ENCODE measurements around the gene NUAK2. TPM values are rescaled to one million over a fixed set of nuclear protein-coding genes. Genes with fewer than 3 reads are reported as not detected.

Gene NUAK2
- total RNA-seq, 6 experiments from 2014 or later, result 0.88 to 5.1 (median 2.1) TPM

DNA sequence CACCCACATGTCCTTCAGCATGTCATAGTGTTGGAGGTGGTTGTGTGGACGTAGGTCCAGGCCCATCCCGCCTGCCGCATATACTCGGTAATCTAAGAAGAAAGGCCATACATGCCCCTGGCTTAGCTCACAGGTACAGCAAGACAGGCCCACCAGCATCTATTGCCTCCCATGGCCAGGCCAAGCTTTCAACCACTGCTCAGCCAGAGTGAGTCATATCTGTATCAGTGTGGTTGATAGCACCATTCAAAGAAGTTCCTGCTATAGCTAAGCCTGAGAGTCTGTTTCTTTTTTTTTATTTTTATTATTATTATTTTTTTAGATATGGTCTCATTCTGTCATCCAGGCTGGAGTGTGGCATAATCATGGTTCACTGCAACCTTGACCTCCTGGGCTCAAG, 18.2 kb upstream of the NUAK2 start:
- DNase-seq, result no peak
- intact Hi-C loops (cut with DNase I), result loop anchor here (10.0 kb wide), 2 partner anchors 145 to 185 kb away; no protein-coding TSS in a partner anchor

DNA sequence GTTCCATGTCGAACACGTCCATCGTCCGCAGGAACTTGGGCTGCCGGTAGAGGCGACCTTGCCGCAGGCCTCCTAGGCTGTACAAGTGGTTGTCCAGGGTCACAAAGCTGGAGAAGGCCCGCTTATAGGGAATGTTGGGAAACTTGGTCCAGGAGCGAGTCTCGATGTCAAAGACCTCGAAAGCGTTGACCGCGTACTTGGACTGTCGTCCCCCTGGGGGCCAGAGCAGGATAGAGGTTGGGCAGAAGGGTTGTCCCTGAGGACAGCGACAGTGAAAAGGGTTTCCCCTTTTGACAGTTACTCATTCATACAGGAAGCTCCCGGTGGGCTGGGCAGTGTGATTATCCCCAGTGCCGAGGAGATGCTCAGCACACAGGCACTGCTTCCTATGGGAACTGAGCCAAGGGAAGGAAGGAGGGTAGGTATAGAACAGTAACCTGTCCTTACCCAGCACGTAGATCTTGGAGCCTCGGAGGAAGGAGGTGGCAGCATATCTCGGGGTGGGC, 17.7 kb upstream of the NUAK2 start:
- 66% methylated on average over 12 of the region's 21 CpGs for WGBS (ENCODE audit: insufficient coverage, low coverage, low lambda C conversion rate, missing lambda C conversion rate)
- peaks cover 0 to 16% of the 10 kb centered on the region in 2 donors for H3K27me3 ChIP-seq
- no peak for TF ChIP-seq POLR2A (IDR thresholded peaks at IDR 0.05)
- TF ChIP-seq, protein P1, sequence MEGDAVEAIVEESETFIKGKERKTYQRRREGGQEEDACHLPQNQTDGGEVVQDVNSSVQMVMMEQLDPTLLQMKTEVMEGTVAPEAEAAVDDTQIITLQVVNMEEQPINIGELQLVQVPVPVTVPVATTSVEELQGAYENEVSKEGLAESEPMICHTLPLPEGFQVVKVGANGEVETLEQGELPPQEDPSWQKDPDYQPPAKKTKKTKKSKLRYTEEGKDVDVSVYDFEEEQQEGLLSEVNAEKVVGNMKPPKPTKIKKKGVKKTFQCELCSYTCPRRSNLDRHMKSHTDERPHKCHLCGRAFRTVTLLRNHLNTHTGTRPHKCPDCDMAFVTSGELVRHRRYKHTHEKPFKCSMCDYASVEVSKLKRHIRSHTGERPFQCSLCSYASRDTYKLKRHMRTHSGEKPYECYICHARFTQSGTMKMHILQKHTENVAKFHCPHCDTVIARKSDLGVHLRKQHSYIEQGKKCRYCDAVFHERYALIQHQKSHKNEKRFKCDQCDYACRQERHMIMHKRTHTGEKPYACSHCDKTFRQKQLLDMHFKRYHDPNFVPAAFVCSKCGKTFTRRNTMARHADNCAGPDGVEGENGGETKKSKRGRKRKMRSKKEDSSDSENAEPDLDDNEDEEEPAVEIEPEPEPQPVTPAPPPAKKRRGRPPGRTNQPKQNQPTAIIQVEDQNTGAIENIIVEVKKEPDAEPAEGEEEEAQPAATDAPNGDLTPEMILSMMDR (IDR thresholded peaks at IDR 0.05), result no peak
- H3K9me3 ChIP-seq, result no peaks in the 10 kb centered on the region
- ATAC-seq, result no peak
- peaks cover 0 to 9% (median 3%) of the 10 kb centered on the region in 4 donors for H3K4me1 ChIP-seq
- no peak for DNase-seq
- no peak overlapping the region for H3K27ac ChIP-seq
- H3K36me3 ChIP-seq, result no peaks in the 10 kb centered on the region
- H3K4me3 ChIP-seq, result no peak overlapping the region
- intact Hi-C loops (cut with DNase I), result loop anchor here in 1 of 2 donors (10.0 kb wide), 1 partner anchor 186 kb away; no protein-coding TSS in a partner anchor

More for the DNA sequence above, 18.2 kb upstream of the NUAK2 start:
- H3K4me3 ChIP-seq, result no peak overlapping the region
- peaks cover 0 to under 1% (median 0%) of the 10 kb centered on the region in 4 donors for H3K9me3 ChIP-seq
- ATAC-seq, result no peak
- no CpG with 5 or more reads among the region's 4 CpGs for WGBS (ENCODE audit: insufficient coverage, low coverage, low lambda C conversion rate, missing lambda C conversion rate)
- H3K27ac ChIP-seq, result no peak overlapping the region
- peaks cover 0 to 16% of the 10 kb centered on the region in 2 donors for H3K27me3 ChIP-seq
- TF ChIP-seq POLR2A (IDR thresholded peaks at IDR 0.05), result no peak
- TF ChIP-seq, protein P1 (IDR thresholded peaks at IDR 0.05), result no peak
- no peaks in the 10 kb centered on the region for H3K36me3 ChIP-seq
- peaks cover 0 to 12% (median 4%) of the 10 kb centered on the region in 4 donors for H3K4me1 ChIP-seq

DNA sequence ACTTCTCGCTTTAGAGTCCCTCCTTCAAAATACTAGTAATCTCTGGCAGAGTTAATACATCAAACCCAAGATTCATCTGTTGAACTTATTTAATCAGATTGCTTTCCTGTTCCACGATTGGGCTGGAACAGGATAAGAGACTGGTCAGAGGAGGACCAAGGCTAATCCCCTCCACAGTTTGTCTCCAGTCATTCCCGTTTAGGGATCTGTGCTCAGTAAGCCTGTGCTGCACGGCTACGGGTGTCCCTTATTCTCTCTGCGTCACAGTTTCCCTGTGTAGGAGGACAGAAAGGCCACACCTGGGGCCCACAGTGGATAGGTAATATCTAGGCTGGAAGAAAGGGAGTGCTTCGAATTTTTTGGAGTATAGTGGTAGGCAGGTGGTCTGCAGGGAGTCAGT, 16.5 kb upstream of the NUAK2 start:
- peaks cover 0 to 4% of the 10 kb centered on the region in 2 donors for H3K27me3 ChIP-seq
- DNase-seq (no peak), ATAC-seq (no peak)
- no peak overlapping the region for H3K4me3 ChIP-seq
- WGBS (ENCODE audit: insufficient coverage, low coverage, low lambda C conversion rate, missing lambda C conversion rate), result 70% methylated on average over 7 of the region's 7 CpGs
- H3K36me3 ChIP-seq, result no peaks in the 10 kb centered on the region
- H3K27ac ChIP-seq, result no peak overlapping the region
- intact Hi-C loops (cut with DNase I), result loop anchor here in 1 of 2 donors (10.0 kb wide), 1 partner anchor 187 kb away; no protein-coding TSS in a partner anchor
- no peaks in the 10 kb centered on the region for H3K4me1 ChIP-seq
- H3K9me3 ChIP-seq, result no peaks in the 10 kb centered on the region
- TF ChIP-seq, protein P1 (IDR thresholded peaks at IDR 0.05), result no peak
- no peak for TF ChIP-seq POLR2A (IDR thresholded peaks at IDR 0.05)

DNA sequence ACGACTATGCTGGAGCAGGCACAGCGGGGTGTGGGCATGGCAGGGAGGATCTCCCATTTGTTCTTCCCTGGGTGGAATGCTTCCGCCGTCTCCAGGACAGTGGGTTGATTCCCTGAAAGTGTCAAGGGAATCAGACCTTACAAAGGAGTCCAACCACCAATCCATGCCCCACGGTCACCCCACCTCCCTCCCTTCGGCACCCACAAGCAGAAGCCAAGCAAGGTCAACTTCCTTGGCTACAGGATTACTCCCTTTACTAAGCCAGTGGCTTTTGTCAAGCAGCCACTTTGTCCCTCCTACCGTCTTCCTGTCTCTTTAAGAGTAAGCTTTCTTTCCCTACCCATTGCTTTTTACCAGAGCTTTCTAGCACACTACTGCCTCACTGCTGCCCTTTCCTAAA, 15.9 kb upstream of the NUAK2 start:
- ATAC-seq, result no peak
- no peaks in the 10 kb centered on the region for H3K9me3 ChIP-seq
- no peaks in the 10 kb centered on the region for H3K36me3 ChIP-seq
- TF ChIP-seq, protein P1 (IDR thresholded peaks at IDR 0.05), result no peak
- no peak for TF ChIP-seq POLR2A (IDR thresholded peaks at IDR 0.05)
- 58% methylated on average over 1 of the region's 7 CpGs for WGBS (ENCODE audit: insufficient coverage, low coverage, low lambda C conversion rate, missing lambda C conversion rate)
- H3K27me3 ChIP-seq, result no peaks in the 10 kb centered on the region
- H3K27ac ChIP-seq, result no peak overlapping the region
- DNase-seq, result no peak
- intact Hi-C loops (cut with DNase I), result loop anchor here in 1 of 2 donors (10.0 kb wide), 1 partner anchor 187 kb away; no protein-coding TSS in a partner anchor
- no peak overlapping the region for H3K4me3 ChIP-seq
- no peaks in the 10 kb centered on the region for H3K4me1 ChIP-seq
